GM18867 (cell line): ENCODE data around the gene USH2A.

ENCODE experiments used
- ATAC-seq: cut with Tn5 transposase; IDR thresholded peaks from one replicate; pipeline ENCODE4 v1.9.1; 2021; ENCODE audit warnings: mild to moderate bottlenecking, moderate library complexity; ENCODE audit not compliant: unreplicated experiment

USH2A gene

GRCh38 chr1:215807911-215808436 is 615.3 kb downstream of the USH2A start:
- ATAC-seq, result no peak

- ATAC-seq, result no peak
Observed at GRCh38 chr1:215807218-215807617, 616.0 kb downstream of the USH2A start.

GRCh38 chr1:215797859-215798258 is 625.4 kb downstream of the USH2A start:
- ATAC-seq, result no peak

- ATAC-seq, result no peak
Observed at GRCh38 chr1:215794156-215794555, 629.1 kb downstream of the USH2A start.

GRCh38 chr1:215793180-215793579 is 630.1 kb downstream of the USH2A start:
- ATAC-seq, result no peak

- no peak for ATAC-seq
Observed at GRCh38 chr1:215792446-215792845, 630.8 kb downstream of the USH2A start.

- no peak for ATAC-seq
Observed at GRCh38 chr1:215789981-215790380, 633.3 kb downstream of the USH2A start.

GRCh38 chr1:215786997-215787396 is 636.3 kb downstream of the USH2A start:
- no peak for ATAC-seq

GRCh38 chr1:215780641-215781040 is 642.6 kb downstream of the USH2A start:
- no peak for ATAC-seq

GRCh38 chr1:215780139-215780538 is 643.1 kb downstream of the USH2A start:
- ATAC-seq, result no peak

- no peak for ATAC-seq
Observed at GRCh38 chr1:215779729-215780128, 643.5 kb downstream of the USH2A start.

- no peak for ATAC-seq
Observed at GRCh38 chr1:215777370-215777925, 645.8 kb downstream of the USH2A start.

- no peak for ATAC-seq
Observed at GRCh38 chr1:215776336-215776735, 646.9 kb downstream of the USH2A start.

GRCh38 chr1:215772151-215772550 is 651.1 kb downstream of the USH2A start:
- ATAC-seq, result no peak

- no peak for ATAC-seq
Observed at GRCh38 chr1:215768303-215768702, 654.9 kb downstream of the USH2A start.

GRCh38 chr1:215767761-215768160 is 655.5 kb downstream of the USH2A start:
- no peak for ATAC-seq

- no peak for ATAC-seq
Observed at GRCh38 chr1:215766521-215766920, 656.7 kb downstream of the USH2A start.

- no peak for ATAC-seq
Observed at GRCh38 chr1:215765833-215766232, 657.4 kb downstream of the USH2A start.

- no peak for ATAC-seq
Observed at GRCh38 chr1:215761446-215761845, 661.8 kb downstream of the USH2A start.

- no peak for ATAC-seq
Observed at GRCh38 chr1:215754112-215754511, 669.1 kb downstream of the USH2A start.

GRCh38 chr1:215749414-215749813 is 673.8 kb downstream of the USH2A start:
- ATAC-seq, result no peak

GRCh38 chr1:215748431-215748830 is 674.8 kb downstream of the USH2A start:
- no peak for ATAC-seq

GRCh38 chr1:215744419-215744818 is 678.8 kb downstream of the USH2A start:
- ATAC-seq, result no peak
